ENCODE results near the gene ANKRD34C.

Gene ANKRD34C

GRCh38 chr15:79282371-79283251, at the start of gene ANKRD34C:
ANKRD34C (plus strand) TSS chr15:79282722; CDS start chr15:79293285, 10,563 bp downstream.
- DNase-seq: no peak

DNA sequence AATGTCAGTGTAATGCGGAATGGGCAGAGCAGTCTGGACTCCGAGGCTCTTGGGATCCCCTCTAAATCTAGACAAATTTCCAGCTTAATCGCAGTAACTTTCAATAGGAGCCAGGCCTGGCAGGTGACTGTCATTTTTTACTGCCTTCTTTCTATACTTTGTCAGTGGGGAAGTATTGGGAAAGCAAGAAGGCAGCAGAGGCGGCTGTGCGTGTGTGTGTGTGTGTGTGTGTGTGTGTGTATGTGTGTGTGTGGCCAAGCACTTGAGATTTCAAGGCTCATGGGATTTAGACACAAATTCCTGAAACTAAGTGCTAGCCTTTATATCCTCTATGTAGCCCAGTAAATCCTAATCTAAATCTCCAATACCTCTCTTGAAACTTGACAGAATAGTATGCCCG, 49.3 kb upstream of the ANKRD34C start:
- DNase-seq: no peak

DNA sequence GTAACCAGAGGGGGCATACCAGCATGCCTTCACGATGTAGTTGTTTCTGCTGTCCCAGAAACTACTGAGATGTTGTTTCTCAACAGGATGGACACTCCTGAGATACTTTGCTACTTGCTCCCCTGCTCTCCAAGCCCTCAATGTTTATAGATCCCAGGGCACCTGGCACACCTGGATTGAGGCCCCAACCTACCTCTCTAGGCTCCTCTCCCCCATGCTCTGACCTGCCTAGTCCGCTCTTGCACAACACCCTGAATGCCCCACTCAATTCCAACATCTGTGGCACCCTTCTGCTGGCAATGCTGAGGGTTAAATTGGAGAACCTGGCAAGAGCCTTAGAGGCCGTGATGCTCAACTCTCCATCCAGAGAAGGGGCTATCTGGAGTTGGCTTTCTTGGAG, 42.5 kb upstream of the ANKRD34C start:
- DNase-seq: no peak

GRCh38 chr15:79243723-79244122, 38.8 kb upstream of the ANKRD34C start:
- no peak for DNase-seq

DNA sequence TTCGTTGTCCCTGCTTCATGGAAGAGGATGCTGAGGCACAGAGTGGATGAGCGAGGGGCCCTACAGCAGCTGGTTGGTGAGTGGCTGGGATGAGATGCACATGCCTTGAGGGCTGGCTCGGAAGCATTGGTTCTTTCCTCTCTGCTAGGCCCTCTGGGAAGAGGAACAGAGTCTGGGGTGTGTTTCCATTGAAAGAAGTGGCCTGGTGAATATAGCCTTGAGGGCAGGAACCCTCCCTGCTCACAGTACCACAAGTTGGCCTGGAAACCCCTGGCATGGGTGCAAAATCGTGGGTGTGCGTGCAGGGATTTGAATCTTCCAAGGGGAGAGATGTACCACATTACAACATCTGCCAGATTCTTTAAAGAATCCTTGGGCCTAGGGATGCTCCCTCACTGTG, 37.6 kb upstream of the ANKRD34C start:
- DNase-seq: no peak

DNA sequence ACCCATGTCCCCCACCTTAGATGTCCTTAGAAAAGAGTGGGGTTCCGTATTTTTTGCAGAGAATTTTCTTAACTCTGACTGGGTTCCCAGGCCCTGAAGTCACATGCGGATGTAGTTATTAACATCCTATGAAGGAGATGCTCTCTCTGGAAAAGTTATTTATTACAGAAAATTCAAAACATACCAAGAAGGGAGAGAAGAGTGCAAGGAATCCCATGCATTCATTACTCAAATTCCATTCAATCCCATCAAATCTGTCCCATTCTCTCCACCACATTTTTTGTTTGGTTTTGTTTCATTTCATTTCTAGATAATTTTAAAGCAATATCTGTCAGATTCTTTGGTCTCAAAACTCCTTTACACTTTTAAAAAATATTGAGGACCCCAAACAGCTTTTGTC, 34.3 kb upstream of the ANKRD34C start:
- no peak for DNase-seq

DNA sequence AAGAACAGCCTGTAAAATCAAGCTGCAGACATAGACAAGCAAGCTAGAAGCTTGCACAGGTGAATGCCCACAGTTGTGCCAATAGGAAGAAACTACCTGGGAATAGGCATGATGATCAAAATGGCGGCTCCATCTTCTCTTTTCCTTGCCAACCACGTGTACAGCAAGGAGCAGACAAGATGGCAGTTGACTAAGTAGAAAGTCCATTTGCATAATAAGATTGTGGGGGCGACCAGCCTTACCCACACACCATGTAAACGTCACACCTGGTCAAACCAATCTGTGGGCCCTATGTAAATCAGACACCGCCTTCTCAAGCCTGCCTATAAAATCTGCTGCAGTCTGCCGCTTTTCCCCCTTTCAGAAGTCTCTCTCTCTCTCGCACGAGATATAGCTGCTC, 25.1 kb upstream of the ANKRD34C start:
- DNase-seq: no peak

DNA sequence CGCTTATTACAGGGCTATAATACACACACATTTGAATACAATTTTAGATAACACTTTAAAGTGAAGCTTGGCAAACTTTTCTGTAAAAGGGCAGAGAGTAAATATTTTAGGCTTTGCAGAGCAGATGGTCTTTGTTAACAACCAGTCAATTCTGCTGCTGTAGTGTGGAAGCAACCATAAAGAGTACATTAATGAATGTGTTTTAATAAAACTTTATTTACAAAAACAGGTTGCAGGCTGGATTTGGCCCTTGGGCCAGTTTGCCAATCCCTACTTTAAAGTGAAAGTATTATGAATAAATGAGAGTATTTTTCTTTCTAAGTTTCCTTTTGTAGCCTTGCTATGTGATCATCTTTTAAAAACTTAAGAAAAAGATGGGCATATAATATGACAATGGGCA, 20.7 kb upstream of the ANKRD34C start:
- no peak for DNase-seq

DNA sequence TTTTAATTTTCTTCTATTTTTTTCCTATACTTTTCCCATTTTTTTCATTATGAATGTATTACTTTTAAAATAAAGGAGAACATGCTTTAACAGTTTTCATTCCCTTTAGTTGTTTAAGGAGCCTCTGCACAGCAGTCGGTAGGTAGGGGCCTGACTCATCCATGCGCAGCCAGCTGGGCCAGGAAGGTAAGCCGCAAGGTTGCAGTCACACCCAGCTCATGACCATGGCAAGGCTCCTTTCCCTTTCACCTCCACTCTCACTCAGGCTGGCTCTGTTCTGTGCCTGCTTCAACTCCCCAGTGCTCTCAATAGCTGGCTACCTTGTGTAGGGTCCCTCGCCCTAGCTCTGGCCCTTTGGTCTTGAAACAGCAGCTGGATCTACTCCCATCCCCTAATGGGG, 17.4 kb upstream of the ANKRD34C start:
- no peak for DNase-seq

DNA sequence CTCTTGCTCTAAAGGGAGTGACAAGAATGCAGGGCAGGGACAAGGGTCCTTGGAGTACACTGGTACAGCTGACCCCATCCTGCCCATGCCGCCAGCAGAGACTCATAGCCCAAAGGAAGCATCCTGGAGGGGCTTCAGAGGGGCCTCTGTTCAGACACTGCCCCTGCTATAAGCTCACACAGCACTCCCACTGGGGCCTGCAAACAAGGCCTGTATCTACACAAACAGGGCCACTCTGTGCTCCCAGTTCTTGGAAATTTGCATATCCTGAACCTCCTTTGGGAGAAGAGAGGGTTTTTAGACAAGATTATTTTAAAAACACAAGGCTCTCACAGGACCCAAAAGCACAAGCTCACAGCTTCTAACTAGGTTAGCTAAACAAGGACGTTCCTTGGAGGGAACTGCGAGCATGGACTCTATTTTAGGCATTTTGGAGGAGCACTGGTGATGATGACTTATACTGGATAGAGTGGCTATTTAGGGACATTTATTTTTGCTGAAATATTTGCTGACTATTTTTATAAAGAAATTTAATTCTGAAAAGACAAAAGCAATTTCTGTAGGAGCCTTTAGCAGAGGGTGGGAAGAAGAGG, 16.4 kb upstream of the ANKRD34C start:
- DNase-seq: no peak

- DNase-seq: no peak
Observed at GRCh38 chr15:79283252-79284048, 928 bp downstream of the ANKRD34C start.

DNA sequence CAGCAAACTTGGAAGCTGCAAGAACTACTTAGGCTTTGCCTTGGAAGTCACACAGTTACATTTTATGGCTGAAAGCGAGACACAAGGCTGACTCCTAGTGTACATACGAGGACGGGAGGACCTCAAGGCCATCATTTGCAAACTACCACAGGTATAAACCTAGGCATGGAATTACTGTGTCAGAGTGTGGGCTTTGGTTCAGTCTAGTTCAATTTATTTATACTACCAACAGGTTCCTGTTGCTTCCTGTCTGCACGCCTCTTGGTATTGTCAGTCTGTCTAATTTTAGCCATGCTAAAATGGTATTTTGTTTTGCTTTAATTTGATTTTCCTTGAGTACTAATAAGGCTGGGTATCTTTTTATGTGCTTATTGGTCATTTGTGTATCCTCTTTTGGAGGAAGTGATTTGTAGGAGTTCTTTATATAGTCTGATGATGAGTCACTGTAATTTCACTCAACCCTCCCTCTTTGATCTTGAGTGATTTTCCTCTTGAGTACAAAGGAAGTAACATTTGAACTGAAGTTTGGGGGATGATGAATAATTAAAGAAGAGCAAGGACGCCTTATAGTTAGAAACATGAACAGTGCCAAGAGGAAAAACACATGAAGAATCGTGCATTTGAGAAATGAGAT, 8.2 kb downstream of the ANKRD34C start:
- no peak for DNase-seq

DNA sequence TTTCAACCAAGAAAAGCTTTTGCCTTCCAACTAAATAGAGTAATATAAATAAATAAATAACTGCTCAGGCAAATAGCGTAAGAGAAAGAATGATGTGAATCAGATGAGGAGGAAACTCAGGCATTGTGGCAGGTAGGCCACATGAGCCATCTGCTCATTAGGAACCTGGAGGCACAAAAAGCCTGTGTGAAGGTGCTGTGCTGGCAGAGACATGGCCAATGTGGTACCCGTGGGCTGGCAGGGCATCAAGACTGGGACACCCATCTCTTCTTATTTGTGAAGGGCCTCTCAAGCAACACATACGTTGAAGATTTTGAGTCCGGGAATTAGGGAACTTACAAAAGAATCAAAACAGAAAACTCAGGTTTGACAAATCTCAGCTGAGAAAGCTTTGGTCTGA, 9.5 kb downstream of the ANKRD34C start:
- no peak for DNase-seq

GRCh38 chr15:79294075-79294474, 11.6 kb downstream of the ANKRD34C start:
- no peak for DNase-seq

- DNase-seq: peak; percentile 2
Observed at GRCh38 chr15:79296583-79296982, 14.1 kb downstream of the ANKRD34C start.

DNA sequence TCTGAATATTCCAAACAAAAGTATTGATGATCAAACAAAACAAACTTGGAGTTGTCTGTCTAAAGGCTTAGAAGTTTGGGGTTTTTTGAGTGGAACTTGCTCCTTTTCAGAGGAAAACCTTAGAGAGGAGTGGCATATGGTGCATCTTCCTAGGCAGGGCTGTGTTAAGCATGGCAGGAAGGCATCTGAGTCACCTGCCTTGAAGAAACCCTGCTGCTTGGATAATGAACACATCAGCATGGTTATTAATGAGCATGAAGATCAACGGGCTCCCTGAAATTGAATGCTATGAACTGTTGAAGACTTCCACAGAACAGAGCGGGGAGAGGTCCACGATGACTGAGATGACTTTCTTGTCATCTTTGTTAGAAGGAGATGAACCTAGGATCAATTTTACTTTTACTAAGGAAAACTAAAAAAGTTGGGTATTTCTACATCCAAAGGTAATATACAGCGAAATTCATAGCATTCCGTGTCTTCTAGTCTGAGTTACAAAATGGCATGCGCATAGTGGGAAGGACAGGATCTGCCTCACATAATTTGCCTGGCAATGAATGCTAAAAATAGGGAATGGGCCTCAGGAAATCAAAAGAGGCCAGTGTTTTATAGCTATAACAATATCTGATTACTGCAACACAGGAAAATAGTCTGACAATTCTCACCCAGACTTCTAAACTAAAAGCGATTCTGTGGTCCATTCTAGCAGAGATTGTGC, 16.8 kb downstream of the ANKRD34C start:
- no peak for DNase-seq

GRCh38 chr15:79299841-79300235, 17.3 kb downstream of the ANKRD34C start:
- DNase-seq: no peak

DNA sequence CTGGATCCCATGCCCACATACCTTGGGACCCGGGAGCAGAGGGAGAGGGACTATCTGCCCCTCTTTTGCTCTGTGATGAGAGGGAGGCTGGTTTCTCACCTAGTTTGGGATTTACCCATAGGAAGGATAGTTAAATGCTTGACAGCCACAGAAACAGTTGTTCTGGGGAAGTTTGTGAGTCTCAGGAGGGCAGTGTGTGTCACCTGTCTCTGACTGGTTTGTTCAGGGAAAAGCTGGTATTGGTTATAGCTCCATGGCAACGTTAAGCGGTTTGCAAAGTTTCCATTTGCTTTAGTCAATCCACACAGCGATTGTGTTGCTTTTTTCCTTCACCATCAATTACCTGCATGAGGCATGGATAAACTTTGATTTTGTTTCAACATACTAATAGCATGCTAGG, 24.7 kb downstream of the ANKRD34C start:
- no peak for DNase-seq

GRCh38 chr15:79308874-79309273, 26.4 kb downstream of the ANKRD34C start:
- DNase-seq: no peak

DNA sequence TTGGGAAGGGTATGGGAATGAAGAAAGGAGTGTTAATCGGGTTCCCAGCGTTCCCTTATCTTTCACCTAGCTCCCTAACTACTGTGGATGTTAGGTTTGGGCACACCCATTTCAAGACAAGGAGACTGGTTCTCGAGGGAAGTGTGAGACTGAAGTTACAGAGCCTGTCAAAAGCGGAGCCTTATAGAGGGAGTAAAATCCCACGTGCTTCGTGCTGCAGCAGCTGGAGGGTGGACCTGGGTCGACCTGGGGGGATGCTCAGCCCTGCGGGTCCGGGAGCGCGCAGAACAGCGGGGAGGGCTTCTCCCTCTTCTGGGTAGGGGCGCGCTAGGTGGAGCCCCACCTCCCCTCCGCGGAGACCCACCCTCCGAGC, 28.1 kb downstream of the ANKRD34C start:
- DNase-seq: peak; percentile 50

DNA sequence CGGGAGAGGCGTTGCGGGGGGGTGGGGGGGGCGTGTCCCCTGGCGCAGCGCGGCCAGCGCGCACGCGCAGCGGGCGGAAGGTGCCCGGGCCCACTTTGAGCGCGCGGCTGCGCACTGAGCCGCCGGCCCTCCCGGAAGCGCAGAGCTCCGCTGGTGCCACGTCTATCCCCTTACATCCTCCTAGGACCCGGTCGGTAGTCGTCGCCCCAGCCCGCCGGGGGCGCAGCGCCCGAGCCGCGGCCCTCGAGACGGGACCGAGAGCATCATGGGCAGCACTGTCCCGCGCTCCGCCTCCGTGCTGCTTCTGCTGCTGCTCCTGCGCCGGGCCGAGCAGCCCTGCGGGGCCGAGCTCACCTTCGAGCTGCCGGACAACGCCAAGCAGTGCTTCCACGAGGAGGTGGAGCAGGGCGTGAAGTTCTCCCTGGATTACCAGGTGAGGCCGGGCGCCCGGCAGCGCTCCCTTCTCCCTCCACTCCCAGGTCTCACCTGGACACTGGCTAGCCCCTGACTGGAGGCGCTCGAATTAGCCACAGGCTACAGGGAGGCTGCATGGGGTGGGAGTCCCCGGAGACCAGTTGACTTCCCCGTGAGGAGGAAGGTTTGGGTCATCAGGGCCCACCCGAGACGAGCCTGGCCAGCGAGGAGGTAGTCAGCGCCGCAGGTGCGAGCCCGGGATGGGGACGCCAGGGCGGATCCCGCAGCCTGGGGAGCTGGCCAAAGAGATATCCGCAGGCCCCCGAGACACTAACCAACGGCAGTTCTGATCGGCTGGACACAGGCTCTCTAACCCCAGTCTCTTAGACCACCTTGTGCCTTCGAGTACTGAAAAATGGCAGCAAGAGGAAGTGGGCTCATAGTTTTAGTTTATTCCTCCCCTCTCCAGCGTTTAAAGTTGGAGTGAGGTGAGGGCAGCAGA, 28.7 kb downstream of the ANKRD34C start, which contains the start of gene TMED3:
TMED3 (plus strand) TSS at position 128 of the 916 bp plus-strand sequence; CDS start at position 266, 138 bp downstream.
- DNase-seq: peak; percentile 55
